Endothelial cell of umbilical vein (primary cell): ENCODE measurements around the gene PRR36.
A peak's percentile ranks its signal among the peaks of the same experiment; 100 is the strongest.

Experiments used
- CTCF ChIP-seq, 2 donors: IDR thresholded peaks; 1 replicate in 1 of 2; 2 replicates in 1 of 2; pipeline ENCODE4 v1.5.1; 2011; ENCODE audit warnings: low read length in 2 of 2, mild to moderate bottlenecking in 2 of 2, moderate library complexity in 2 of 2, control low read depth in 1 of 2, inconsistent platforms in 1 of 2, low read depth in 1 of 2; ENCODE audit not compliant: insufficient read depth in 1 of 2; ENCODE audit errors: extremely low read depth in 1 of 2
- EZH2 ChIP-seq: IDR thresholded peaks from 2 replicates; pipeline ENCODE4 v1.6.1; 2012; ENCODE audit warnings: borderline replicate concordance, low read depth, mild to moderate bottlenecking, moderate library complexity, low read length, inconsistent platforms; ENCODE audit not compliant: severe bottlenecking
- JUN ChIP-seq: IDR thresholded peaks from 2 replicates; pipeline ENCODE4 v1.6.1; 2011; ENCODE audit warnings: borderline replicate concordance, low read depth; ENCODE audit not compliant: insufficient read length, insufficient read depth
- MAX ChIP-seq: IDR thresholded peaks from 2 replicates; pipeline ENCODE4 v1.6.1; 2011; ENCODE audit not compliant: insufficient read depth, insufficient read length
- MYC ChIP-seq: IDR thresholded peaks from one replicate; pipeline ENCODE4 v1.6.1; 2011; ENCODE audit warnings: mild to moderate bottlenecking, low read depth, low read length
- POLR2A ChIP-seq: IDR thresholded peaks from 2 replicates; pipeline ENCODE4 v1.6.1; 2012; ENCODE audit warnings: low read depth, mild to moderate bottlenecking, control low read depth, low read length
- POLR2AphosphoS5 ChIP-seq: IDR thresholded peaks from 2 replicates; pipeline ENCODE4 v1.6.1; 2012; ENCODE audit warnings: low read depth, mild to moderate bottlenecking, control low read depth, low read length, moderate library complexity; ENCODE audit not compliant: insufficient read depth

- TF ChIP-seq CTCF (IDR thresholded peaks at IDR 0.05; ENCODE audit: extremely low read depth in 1 of 2, insufficient read depth in 1 of 2, low read depth in 1 of 2, low read length in 2 of 2) (peak in 1 of 2 donors; percentile 9), POLR2AphosphoS5 (no peak), EZH2 (peak; percentile 46), MAX (no peak), POLR2A (no peak), JUN (no peak), MYC (no peak)
Measured at GRCh38 chr19:7861619-7862412, 12.4 kb downstream of the PRR36 start.
